HepG2 (cell line): ENCODE measurements around the gene SMPD2. TPM values are rescaled to one million over a fixed set of nuclear protein-coding genes. Genes with fewer than 3 reads are reported as not detected.

Experiments used
- ELF3 ChIP-seq: IDR thresholded peaks from 2 replicates; pipeline ENCODE4 v1.6.1; 2016; ENCODE audit warnings: missing genetic modification reagents, missing compliant biosample characterization
- GTF3A ChIP-seq: sonication (generic); formaldehyde crosslinking; conservative IDR thresholded peaks from 2 replicates; pipeline ENCODE4 v1.4.0; 2020; ENCODE audit warnings: mild to moderate bottlenecking, missing genetic modification reagents
- HOXA3 ChIP-seq: sonication (generic); formaldehyde crosslinking; IDR thresholded peaks from 2 replicates; pipeline ENCODE4 v1.5.0; 2020; ENCODE audit warnings: missing genetic modification reagents
- NFRKB ChIP-seq: fragments of 450-650 bp; IDR thresholded peaks from 2 replicates; pipeline ENCODE4 v1.6.1; 2017
- POLR2A ChIP-seq, 2 experiments: IDR thresholded peaks; 2 replicates each; pipeline ENCODE4 v1.6.1; 2011; ENCODE audit warnings: low read depth in 2 of 2, low read length in 2 of 2, mild to moderate bottlenecking in 1 of 2, moderate library complexity in 1 of 2; ENCODE audit not compliant: insufficient read depth in 1 of 2
- REPIN1 ChIP-seq: sonication (generic); formaldehyde crosslinking; IDR thresholded peaks from 2 replicates; pipeline ENCODE4 v1.8.0; 2022; ENCODE audit warnings: missing genetic modification reagents, low read depth, mild to moderate bottlenecking, borderline replicate concordance
- U2AF2 ChIP-seq: fragments of 200-400 bp; formaldehyde crosslinking; IDR thresholded peaks from 2 replicates; pipeline ENCODE4 v1.6.1; 2017; ENCODE audit warnings: low read depth, mild to moderate bottlenecking, low read length
- ZNF510 ChIP-seq: sonication (generic); formaldehyde crosslinking; IDR thresholded peaks from 2 replicates; pipeline ENCODE4 v1.4.0; 2020; ENCODE audit warnings: low read depth, mild to moderate bottlenecking, missing genetic modification reagents
- ZNF572 ChIP-seq: sonication (generic); formaldehyde crosslinking; IDR thresholded peaks from 2 replicates; pipeline ENCODE4 v1.5.1; 2020; ENCODE audit warnings: mild to moderate bottlenecking, missing genetic modification reagents
- ZNF589 ChIP-seq: sonication (generic); formaldehyde crosslinking; conservative IDR thresholded peaks from 2 replicates; pipeline ENCODE4 v1.8.0; 2022; ENCODE audit warnings: mild to moderate bottlenecking, moderate library complexity, missing genetic modification reagents
- ZNF616 ChIP-seq: sonication (generic); formaldehyde crosslinking; IDR thresholded peaks from 2 replicates; pipeline ENCODE4 v1.5.0; 2020; ENCODE audit warnings: low read depth, mild to moderate bottlenecking, missing genetic modification reagents
- ZNF674 ChIP-seq: sonication (generic); formaldehyde crosslinking; IDR thresholded peaks from 2 replicates; pipeline ENCODE4 v1.5.0; 2020; ENCODE audit warnings: low read depth, mild to moderate bottlenecking, missing genetic modification reagents
- polyA plus RNA-seq, 8 experiments: library from polyadenylated mRNA; depleted of rRNA in 3 of 8; stranded (reverse) in 7 of 8; unstranded in 1 of 8; fragments of >200 nt; fragmentation: Illumina TruSeq in 4 of 8; extraction: Trizol in 4 of 8; gene quantifications; 2 replicates each; pipeline versions ENCODE4 v1.2.1 to v1.2.3, GENCODE V29; 2011 to 2016; ENCODE audit warnings: low read depth in 4 of 8, missing spikeins in 1 of 8, mixed read lengths in 1 of 8; ENCODE audit not compliant: insufficient read depth in 1 of 8
- total RNA-seq, 5 experiments: library from RNA; depleted of rRNA; stranded (reverse); fragments of >200 nt; fragmentation: Illumina TruSeq; extraction: Trizol; gene quantifications; 2 replicates each; pipeline ENCODE4 v1.2.3, GENCODE V29; 2016; ENCODE audit warnings: low read depth in 1 of 5
- TF ChIP-seq, protein P1 (sequence below): sonication (generic); formaldehyde crosslinking; IDR thresholded peaks from 2 replicates; pipeline ENCODE4 v1.5.1; 2020; ENCODE audit warnings: mild to moderate bottlenecking, missing genetic modification reagents, moderate library complexity
- TF ChIP-seq, protein P2 (sequence below): sonication (generic); formaldehyde crosslinking; IDR thresholded peaks from 2 replicates; pipeline ENCODE4 v1.4.0; 2020; ENCODE audit warnings: missing genetic modification reagents
- TF ChIP-seq, protein P3 (sequence below): sonication (generic); formaldehyde crosslinking; IDR thresholded peaks from 2 replicates; pipeline ENCODE4 v1.4.0; 2020; ENCODE audit warnings: missing genetic modification reagents
- TF ChIP-seq, protein P4 (sequence below): fragments of 450-650 bp; IDR thresholded peaks from 2 replicates; pipeline ENCODE4 v1.6.1; 2017
- TF ChIP-seq, protein P5 (sequence below): sonication (generic); formaldehyde crosslinking; IDR thresholded peaks from 2 replicates; pipeline ENCODE4 v1.5.0; 2020; ENCODE audit warnings: missing genetic modification reagents, mild to moderate bottlenecking, borderline replicate concordance
- TF ChIP-seq, protein P6 (sequence below): sonication (generic); formaldehyde crosslinking; IDR thresholded peaks from 2 replicates; pipeline ENCODE4 v1.4.0; 2020; ENCODE audit warnings: missing genetic modification reagents; ENCODE audit errors: not compliant biosample characterization
- TF ChIP-seq, protein P7 (sequence below): sonication (generic); formaldehyde crosslinking; IDR thresholded peaks from 2 replicates; pipeline ENCODE4 v1.4.0; 2020; ENCODE audit warnings: mild to moderate bottlenecking, missing genetic modification reagents

Gene SMPD2
- total and polyA plus RNA-seq, 2 of the 13 experiments (the other 11 are each of a cell fraction or from before 2014, with no cell fraction given), result 5.9 to 10.6 TPM

DNA sequence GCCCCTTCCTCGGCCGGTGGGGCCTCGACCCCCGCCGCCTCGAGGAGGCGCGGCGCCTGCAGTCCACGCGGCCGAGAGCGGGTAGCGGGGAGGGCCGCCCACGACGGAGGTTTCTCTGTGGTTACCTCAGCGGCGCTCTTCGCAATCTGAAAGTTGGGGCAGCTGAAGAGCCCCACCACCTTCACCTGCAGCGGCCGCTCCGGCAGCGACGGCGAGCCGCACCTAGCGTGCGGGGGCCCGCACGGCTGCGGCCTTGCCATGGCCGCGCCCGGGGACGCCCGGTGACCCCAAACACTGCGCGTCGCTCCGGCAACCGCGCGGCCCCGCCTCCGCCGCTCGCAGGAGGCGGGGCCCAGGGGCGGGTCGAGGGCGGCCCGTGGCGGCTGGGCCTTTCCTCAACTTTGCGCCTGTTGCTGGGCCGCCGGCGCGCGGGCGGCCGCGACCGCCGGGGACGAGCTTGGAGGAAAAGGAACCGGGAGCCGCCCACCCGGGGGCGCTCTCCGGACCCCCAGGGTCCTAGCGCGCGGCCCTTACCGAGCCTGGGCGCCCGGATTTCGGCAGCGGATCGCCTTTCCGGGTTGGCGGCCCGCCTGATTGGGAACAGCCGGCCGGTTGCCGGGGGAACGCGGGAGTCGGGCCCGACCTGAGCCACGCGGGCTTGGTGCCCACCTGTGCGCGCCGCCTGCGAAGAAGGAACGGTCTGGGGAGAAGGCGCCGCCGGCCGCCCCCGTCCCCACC is at the start of gene SMPD2, which contains the start of gene PPIL6 (continued):
- TF ChIP-seq, protein P1, sequence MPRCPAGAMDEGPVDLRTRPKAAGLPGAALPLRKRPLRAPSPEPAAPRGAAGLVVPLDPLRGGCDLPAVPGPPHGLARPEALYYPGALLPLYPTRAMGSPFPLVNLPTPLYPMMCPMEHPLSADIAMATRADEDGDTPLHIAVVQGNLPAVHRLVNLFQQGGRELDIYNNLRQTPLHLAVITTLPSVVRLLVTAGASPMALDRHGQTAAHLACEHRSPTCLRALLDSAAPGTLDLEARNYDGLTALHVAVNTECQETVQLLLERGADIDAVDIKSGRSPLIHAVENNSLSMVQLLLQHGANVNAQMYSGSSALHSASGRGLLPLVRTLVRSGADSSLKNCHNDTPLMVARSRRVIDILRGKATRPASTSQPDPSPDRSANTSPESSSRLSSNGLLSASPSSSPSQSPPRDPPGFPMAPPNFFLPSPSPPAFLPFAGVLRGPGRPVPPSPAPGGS (CRISPR knock-in tag), result no peak
- TF ChIP-seq GTF3A (CRISPR knock-in tag) (peak; percentile 59; the same call in 1 of the 2 replicates), ZNF616 (CRISPR knock-in tag) (0 out of 2 replicates have a peak, but pooled peaks have one; percentile 17), ZNF674 (CRISPR knock-in tag) (no peak), ELF3 (CRISPR knock-in tag) (peak; percentile 73; the same call in 1 of the 2 replicates), HOXA3 (peak; percentile 41; the same call in 1 of the 2 replicates), POLR2A (IDR thresholded peaks at IDR 0.05; ENCODE audit: insufficient read depth in 1 of 2, low read depth in 2 of 2, low read length in 2 of 2) (peak; percentile 18 to 68; a peak in 2 of 4 replicates), U2AF2 (0 out of 2 replicates have a peak, but pooled peaks have one; percentile 60), ZNF572 (CRISPR knock-in tag) (peak; percentile 49; the same call in 1 of the 2 replicates), REPIN1 (CRISPR knock-in tag) (no peak; the same call in 1 of the 2 replicates), NFRKB (no peak), ZNF589 (CRISPR knock-in tag) (no peak), ZNF510 (CRISPR knock-in tag) (0 out of 2 replicates have a peak, but pooled peaks have one; percentile 45)
- TF ChIP-seq, protein P2, sequence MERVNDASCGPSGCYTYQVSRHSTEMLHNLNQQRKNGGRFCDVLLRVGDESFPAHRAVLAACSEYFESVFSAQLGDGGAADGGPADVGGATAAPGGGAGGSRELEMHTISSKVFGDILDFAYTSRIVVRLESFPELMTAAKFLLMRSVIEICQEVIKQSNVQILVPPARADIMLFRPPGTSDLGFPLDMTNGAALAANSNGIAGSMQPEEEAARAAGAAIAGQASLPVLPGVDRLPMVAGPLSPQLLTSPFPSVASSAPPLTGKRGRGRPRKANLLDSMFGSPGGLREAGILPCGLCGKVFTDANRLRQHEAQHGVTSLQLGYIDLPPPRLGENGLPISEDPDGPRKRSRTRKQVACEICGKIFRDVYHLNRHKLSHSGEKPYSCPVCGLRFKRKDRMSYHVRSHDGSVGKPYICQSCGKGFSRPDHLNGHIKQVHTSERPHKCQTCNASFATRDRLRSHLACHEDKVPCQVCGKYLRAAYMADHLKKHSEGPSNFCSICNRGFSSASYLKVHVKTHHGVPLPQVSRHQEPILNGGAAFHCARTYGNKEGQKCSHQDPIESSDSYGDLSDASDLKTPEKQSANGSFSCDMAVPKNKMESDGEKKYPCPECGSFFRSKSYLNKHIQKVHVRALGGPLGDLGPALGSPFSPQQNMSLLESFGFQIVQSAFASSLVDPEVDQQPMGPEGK (CRISPR knock-in tag), result peak; percentile 37; the same call in 1 of the 2 replicates
- TF ChIP-seq, protein P3, sequence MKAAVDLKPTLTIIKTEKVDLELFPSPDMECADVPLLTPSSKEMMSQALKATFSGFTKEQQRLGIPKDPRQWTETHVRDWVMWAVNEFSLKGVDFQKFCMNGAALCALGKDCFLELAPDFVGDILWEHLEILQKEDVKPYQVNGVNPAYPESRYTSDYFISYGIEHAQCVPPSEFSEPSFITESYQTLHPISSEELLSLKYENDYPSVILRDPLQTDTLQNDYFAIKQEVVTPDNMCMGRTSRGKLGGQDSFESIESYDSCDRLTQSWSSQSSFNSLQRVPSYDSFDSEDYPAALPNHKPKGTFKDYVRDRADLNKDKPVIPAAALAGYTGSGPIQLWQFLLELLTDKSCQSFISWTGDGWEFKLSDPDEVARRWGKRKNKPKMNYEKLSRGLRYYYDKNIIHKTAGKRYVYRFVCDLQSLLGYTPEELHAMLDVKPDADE (CRISPR knock-in tag), result peak; percentile 57; the same call in 1 of the 2 replicates
- TF ChIP-seq, protein P4, sequence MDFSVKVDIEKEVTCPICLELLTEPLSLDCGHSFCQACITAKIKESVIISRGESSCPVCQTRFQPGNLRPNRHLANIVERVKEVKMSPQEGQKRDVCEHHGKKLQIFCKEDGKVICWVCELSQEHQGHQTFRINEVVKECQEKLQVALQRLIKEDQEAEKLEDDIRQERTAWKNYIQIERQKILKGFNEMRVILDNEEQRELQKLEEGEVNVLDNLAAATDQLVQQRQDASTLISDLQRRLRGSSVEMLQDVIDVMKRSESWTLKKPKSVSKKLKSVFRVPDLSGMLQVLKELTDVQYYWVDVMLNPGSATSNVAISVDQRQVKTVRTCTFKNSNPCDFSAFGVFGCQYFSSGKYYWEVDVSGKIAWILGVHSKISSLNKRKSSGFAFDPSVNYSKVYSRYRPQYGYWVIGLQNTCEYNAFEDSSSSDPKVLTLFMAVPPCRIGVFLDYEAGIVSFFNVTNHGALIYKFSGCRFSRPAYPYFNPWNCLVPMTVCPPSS, result no peak
- TF ChIP-seq, protein P5, sequence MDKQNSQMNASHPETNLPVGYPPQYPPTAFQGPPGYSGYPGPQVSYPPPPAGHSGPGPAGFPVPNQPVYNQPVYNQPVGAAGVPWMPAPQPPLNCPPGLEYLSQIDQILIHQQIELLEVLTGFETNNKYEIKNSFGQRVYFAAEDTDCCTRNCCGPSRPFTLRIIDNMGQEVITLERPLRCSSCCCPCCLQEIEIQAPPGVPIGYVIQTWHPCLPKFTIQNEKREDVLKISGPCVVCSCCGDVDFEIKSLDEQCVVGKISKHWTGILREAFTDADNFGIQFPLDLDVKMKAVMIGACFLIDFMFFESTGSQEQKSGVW (CRISPR knock-in tag), result no peak
- TF ChIP-seq, protein P6, sequence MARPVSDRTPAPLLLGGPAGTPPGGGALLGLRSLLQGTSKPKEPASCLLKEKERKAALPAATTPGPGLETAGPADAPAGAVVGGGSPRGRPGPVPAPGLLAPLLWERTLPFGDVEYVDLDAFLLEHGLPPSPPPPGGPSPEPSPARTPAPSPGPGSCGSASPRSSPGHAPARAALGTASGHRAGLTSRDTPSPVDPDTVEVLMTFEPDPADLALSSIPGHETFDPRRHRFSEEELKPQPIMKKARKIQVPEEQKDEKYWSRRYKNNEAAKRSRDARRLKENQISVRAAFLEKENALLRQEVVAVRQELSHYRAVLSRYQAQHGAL (CRISPR knock-in tag), result no peak
- TF ChIP-seq, protein P7, sequence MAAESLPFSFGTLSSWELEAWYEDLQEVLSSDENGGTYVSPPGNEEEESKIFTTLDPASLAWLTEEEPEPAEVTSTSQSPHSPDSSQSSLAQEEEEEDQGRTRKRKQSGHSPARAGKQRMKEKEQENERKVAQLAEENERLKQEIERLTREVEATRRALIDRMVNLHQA (CRISPR knock-in tag), result no peak
